Naive thymus-derived CD8-positive, alpha-beta T cell (primary cell): Measurements from ENCODE around the gene ITPR3. TPM values are rescaled to one million over a fixed set of nuclear protein-coding genes. Genes with fewer than 3 reads are reported as not detected.

Experiments
- ATAC-seq, 2 donors: fragments of 150-1000 bp; cut with Tn5 transposase in 1 of 2; sonication (Bioruptor Pico), chemical (Tn5 transposase) in 1 of 2; 1 replicate in 1 of 2; 2 replicates in 1 of 2; pipeline ENCODE4 v1.10.0; 2021; ENCODE audit warnings: mild to moderate bottlenecking in 2 of 2, moderate library complexity in 2 of 2
- POLR2A ChIA-PET: fragments of 350-600 bp; sonication (Branson Sonifier 250); formaldehyde crosslinking; loops from one replicate; lab custom pipeline; 2021; ENCODE audit warnings: antibody characterized with exemption; lab: Charles Lee
- DNase-seq, 10 donors: peaks; one replicate each; pipeline versions ENCODE4 v3.0.0 to v3.0.0-alpha.2; 2020 to 2022
- H3K27ac Mint-ChIP-seq, 10 donors: one replicate each; pipeline ENCODE4 v1.8.0; 2020 to 2022; ENCODE audit warnings: mild to moderate bottlenecking in 10 of 10, mixed read lengths in 10 of 10, moderate library complexity in 4 of 10, inconsistent platforms in 1 of 10
- H3K27me3 Mint-ChIP-seq, 5 donors: one replicate each; pipeline ENCODE4 v1.8.0; 2021 to 2022; ENCODE audit warnings: mixed read lengths in 5 of 5
- H3K36me3 Mint-ChIP-seq, 3 donors: one replicate each; pipeline ENCODE4 v1.8.0; 2020 to 2022; ENCODE audit warnings: mixed read lengths in 3 of 3, mild to moderate bottlenecking in 2 of 3, inconsistent platforms in 1 of 3
- H3K4me1 Mint-ChIP-seq, 4 donors: one replicate each; pipeline ENCODE4 v1.8.0; 2021 to 2022; ENCODE audit warnings: mixed read lengths in 4 of 4
- H3K4me3 Mint-ChIP-seq, 10 donors: one replicate each; pipeline ENCODE4 v1.8.0; 2020 to 2022; ENCODE audit warnings: mild to moderate bottlenecking in 10 of 10, mixed read lengths in 10 of 10, moderate library complexity in 6 of 10, inconsistent platforms in 1 of 10
- H3K9me3 Mint-ChIP-seq, 9 donors: one replicate each; pipeline ENCODE4 v1.8.0; 2020 to 2022; ENCODE audit warnings: mixed read lengths in 9 of 9, mild to moderate bottlenecking in 3 of 9, inconsistent platforms in 1 of 9, moderate library complexity in 1 of 9
- polyA plus RNA-seq, 3 donors: library from polyadenylated mRNA; unstranded; fragments of 300-500 nt; fragmentation: Illumina TruSeq; gene quantifications; one replicate each; pipeline ENCODE4 v1.2.3, GENCODE V29; 2021
- total RNA-seq, 8 experiments: library from RNA in 2 of 8; stranded (reverse) in 2 of 8; gene quantifications; one replicate each; pipeline ENCODE4 v1.2.3 and lab custom pipeline; 2021 to 2026

The ITPR3 gene
- total and polyA plus RNA-seq, 5 experiments from 2014 or later, result 0.98 to 46.2 (median 4.9) TPM

- Mint-ChIP-seq H3K4me1 (peaks cover 8 to 15% (median 13%) of the 10 kb centered on the region in 4 donors), H3K36me3 (no peaks in the 10 kb centered on the region), H3K4me3 (no peak overlapping the region), H3K27me3 (peaks cover 0 to 2% (median 0%) of the 10 kb centered on the region in 5 donors), H3K9me3 (no peaks in the 10 kb centered on the region), H3K27ac (no peak overlapping the region)
- POLR2A ChIA-PET, result no interaction called here
- ATAC-seq (no peak), DNase-seq (peak in 1 of 10 donors; percentile 15)
These were observed 107.9 kb downstream of the ITPR3 start for GRCh38 chr6:33729059-33729458.

GRCh38 chr6:33730611-33731010 is 109.5 kb downstream of the ITPR3 start:
- Mint-ChIP-seq H3K27ac (peak overlapping the region in 1 of 10 donors; percentile 4), H3K36me3 (no peaks in the 10 kb centered on the region), H3K4me3 (no peak overlapping the region), H3K27me3 (no peaks in the 10 kb centered on the region), H3K4me1 (peaks cover 0 to 6% (median under 1%) of the 10 kb centered on the region in 4 donors), H3K9me3 (no peaks in the 10 kb centered on the region)
- DNase-seq (no peak), ATAC-seq (no peak)
- POLR2A ChIA-PET, result no interaction called here

- H3K27ac Mint-ChIP-seq, result no peak overlapping the region
- no peaks in the 10 kb centered on the region for H3K9me3 Mint-ChIP-seq
- ATAC-seq, result no peak
- H3K4me3 Mint-ChIP-seq, result no peak overlapping the region
- DNase-seq, result peak in 1 of 10 donors; percentile 43
- POLR2A ChIA-PET, result no interaction called here
- H3K36me3 Mint-ChIP-seq, result no peaks in the 10 kb centered on the region
- H3K27me3 Mint-ChIP-seq, result no peaks in the 10 kb centered on the region
- peaks cover 0 to 6% (median 0%) of the 10 kb centered on the region in 4 donors for H3K4me1 Mint-ChIP-seq
These were observed 109.9 kb downstream of the ITPR3 start for GRCh38 chr6:33731035-33731434.

GRCh38 chr6:33731751-33732282 is 110.7 kb downstream of the ITPR3 start:
- POLR2A ChIA-PET, result interaction anchor here (0.9 kb wide), 1 partner anchor 1155 kb away, joined by 3 read pairs; no protein-coding TSS in a partner anchor
- no peak for DNase-seq
- no peaks in the 10 kb centered on the region for H3K27me3 Mint-ChIP-seq
- ATAC-seq, result no peak
- H3K36me3 Mint-ChIP-seq, result no peaks in the 10 kb centered on the region
- peak overlapping the region in 1 of 10 donors; percentile 11 for H3K27ac Mint-ChIP-seq
- H3K4me1 Mint-ChIP-seq, result peaks cover 0 to 3% (median 0%) of the 10 kb centered on the region in 4 donors
- H3K4me3 Mint-ChIP-seq, result no peak overlapping the region
- H3K9me3 Mint-ChIP-seq, result no peaks in the 10 kb centered on the region

GRCh38 chr6:33732385-33732784 is 111.3 kb downstream of the ITPR3 start:
- ATAC-seq (no peak), DNase-seq (peak in 1 of 10 donors; percentile 61)
- Mint-ChIP-seq H3K4me3 (no peak overlapping the region), H3K9me3 (no peaks in the 10 kb centered on the region), H3K36me3 (no peaks in the 10 kb centered on the region), H3K27ac (no peak overlapping the region), H3K27me3 (no peaks in the 10 kb centered on the region), H3K4me1 (peaks cover 0 to 3% (median 0%) of the 10 kb centered on the region in 4 donors)
- POLR2A ChIA-PET, result interaction anchor here (0.9 kb wide), 1 partner anchor 1154 kb away, joined by 3 read pairs; no protein-coding TSS in a partner anchor

GRCh38 chr6:33732817-33733708 is 111.9 kb downstream of the ITPR3 start:
- H3K4me3 Mint-ChIP-seq, result no peak overlapping the region
- POLR2A ChIA-PET, result interaction anchor here (0.9 kb wide), 1 partner anchor 1154 kb away, joined by 3 read pairs; no protein-coding TSS in a partner anchor
- H3K9me3 Mint-ChIP-seq, result no peaks in the 10 kb centered on the region
- H3K36me3 Mint-ChIP-seq, result no peaks in the 10 kb centered on the region
- DNase-seq, result peak in 1 of 10 donors; percentile 37
- H3K4me1 Mint-ChIP-seq, result peaks cover 0 to 3% (median 0%) of the 10 kb centered on the region in 4 donors
- H3K27ac Mint-ChIP-seq, result peak overlapping the region in 1 of 10 donors; percentile 41
- H3K27me3 Mint-ChIP-seq, result no peaks in the 10 kb centered on the region
- no peak for ATAC-seq

- Mint-ChIP-seq H3K36me3 (no peaks in the 10 kb centered on the region), H3K27ac (no peak overlapping the region), H3K27me3 (no peaks in the 10 kb centered on the region), H3K4me1 (peaks cover 0 to 3% (median 0%) of the 10 kb centered on the region in 4 donors), H3K9me3 (no peaks in the 10 kb centered on the region), H3K4me3 (no peak overlapping the region)
- no peak for ATAC-seq
- POLR2A ChIA-PET, result no interaction called here
- peak in 1 of 10 donors; percentile 22 for DNase-seq
These were observed 112.5 kb downstream of the ITPR3 start for GRCh38 chr6:33733709-33734007.

GRCh38 chr6:33735216-33735615 is 114.1 kb downstream of the ITPR3 start:
- no peaks in the 10 kb centered on the region for H3K9me3 Mint-ChIP-seq
- POLR2A ChIA-PET, result no interaction called here
- H3K27me3 Mint-ChIP-seq, result no peaks in the 10 kb centered on the region
- H3K27ac Mint-ChIP-seq, result peak overlapping the region in 1 of 10 donors; percentile 33
- H3K4me1 Mint-ChIP-seq, result peaks cover 0 to 2% (median 0%) of the 10 kb centered on the region in 4 donors
- no peak overlapping the region for H3K4me3 Mint-ChIP-seq
- H3K36me3 Mint-ChIP-seq, result no peaks in the 10 kb centered on the region
- ATAC-seq (no peak), DNase-seq (peak in 1 of 10 donors; percentile 31)

GRCh38 chr6:33737267-33738026 is 116.3 kb downstream of the ITPR3 start:
- H3K36me3 Mint-ChIP-seq, result no peaks in the 10 kb centered on the region
- no peaks in the 10 kb centered on the region for H3K9me3 Mint-ChIP-seq
- H3K4me3 Mint-ChIP-seq, result no peak overlapping the region
- peaks cover 0 to 3% (median 0%) of the 10 kb centered on the region in 5 donors for H3K27me3 Mint-ChIP-seq
- POLR2A ChIA-PET, result no interaction called here
- no peak for ATAC-seq
- H3K27ac Mint-ChIP-seq, result no peak overlapping the region
- peak in 1 of 10 donors; percentile 51 for DNase-seq
- no peaks in the 10 kb centered on the region for H3K4me1 Mint-ChIP-seq

- DNase-seq (peak in 1 of 10 donors; percentile 19), ATAC-seq (no peak)
- Mint-ChIP-seq H3K36me3 (no peaks in the 10 kb centered on the region), H3K9me3 (no peaks in the 10 kb centered on the region), H3K4me3 (no peak overlapping the region), H3K27me3 (peaks cover 0 to 9% (median 4%) of the 10 kb centered on the region in 5 donors), H3K4me1 (peaks cover 0 to 2% (median 0%) of the 10 kb centered on the region in 4 donors), H3K27ac (no peak overlapping the region)
- POLR2A ChIA-PET, result no interaction called here
These were observed 117.0 kb downstream of the ITPR3 start for GRCh38 chr6:33738153-33738552.

- Mint-ChIP-seq H3K4me3 (no peak overlapping the region), H3K4me1 (peaks cover 0 to 2% (median 0%) of the 10 kb centered on the region in 4 donors), H3K36me3 (no peaks in the 10 kb centered on the region), H3K27me3 (peaks cover 0 to 9% (median 4%) of the 10 kb centered on the region in 5 donors), H3K27ac (no peak overlapping the region), H3K9me3 (no peaks in the 10 kb centered on the region)
- POLR2A ChIA-PET, result no interaction called here
- DNase-seq, result peak in 1 of 10 donors; percentile 40
- ATAC-seq, result no peak
These were observed 117.8 kb downstream of the ITPR3 start for GRCh38 chr6:33738879-33739278.

GRCh38 chr6:33739571-33739970 is 118.4 kb downstream of the ITPR3 start:
- Mint-ChIP-seq H3K4me1 (peaks cover 2 to 6% (median 5%) of the 10 kb centered on the region in 4 donors), H3K4me3 (no peak overlapping the region), H3K27me3 (peaks cover 0 to 9% (median 5%) of the 10 kb centered on the region in 5 donors), H3K36me3 (no peaks in the 10 kb centered on the region), H3K9me3 (no peaks in the 10 kb centered on the region), H3K27ac (no peak overlapping the region)
- ATAC-seq, result no peak
- POLR2A ChIA-PET, result no interaction called here
- DNase-seq, result peak in 1 of 10 donors; percentile 18
